H1 (cell line): ENCODE results near the gene UVSSA. TPM values are rescaled to one million over a fixed set of nuclear protein-coding genes. Genes with fewer than 3 reads are reported as not detected.

Experiments used
- CTCF ChIA-PET: fragments of 300-600 bp; sonication (Branson Sonifier 250); formaldehyde crosslinking; loops from one replicate; lab custom pipeline; 2021; ENCODE audit not compliant: partially characterized antibody; lab: Charles Lee
- POLR2A ChIA-PET: fragments of 300-600 bp; sonication (Branson Sonifier 250); formaldehyde crosslinking; loops from one replicate; lab custom pipeline; 2021; ENCODE audit warnings: inconsistent platforms; ENCODE audit not compliant: partially characterized antibody; lab: Charles Lee
- DNase-seq, 2 experiments: peaks; one replicate each; pipeline versions ENCODE4 v3.0.0 to v3.0.0-alpha.2; 2010 to 2022; ENCODE audit warnings: low spot score in 2 of 2, low read depth in 1 of 2, mixed read lengths in 1 of 2
- FAIRE-seq: peaks from 2 replicates; lab custom pipeline; 2011; peaks lifted over from hg19 to GRCh38; lab: Jason Lieb, UNC
- H2AFZ ChIP-seq: 2 replicates; pipeline ENCODE4 v1.8.1; 2012; ENCODE audit warnings: low read length, inconsistent platforms
- H2AK5ac ChIP-seq: 2 replicates; pipeline ENCODE4 v1.6.1; 2013; ENCODE audit warnings: low read depth, low read length
- H2BK120ac ChIP-seq: replicated peaks from 2 replicates; pipeline ENCODE3; 2013; ENCODE audit warnings: low read depth, low read length, inconsistent platforms
- H2BK12ac ChIP-seq: 2 replicates; pipeline ENCODE4 v1.6.1; 2013; ENCODE audit warnings: low read depth, low read length
- H2BK15ac ChIP-seq: 2 replicates; pipeline ENCODE4 v1.6.1; 2013; ENCODE audit warnings: low read length
- H2BK20ac ChIP-seq: 2 replicates; pipeline ENCODE4 v1.6.1; 2013; ENCODE audit warnings: low read length
- H2BK5ac ChIP-seq: 2 replicates; pipeline ENCODE4 v1.6.1; 2013; ENCODE audit warnings: low read depth, low read length
- H3K14ac ChIP-seq: 2 replicates; pipeline ENCODE4 v1.6.1; 2013; ENCODE audit warnings: inconsistent platforms; ENCODE audit not compliant: insufficient read length
- H3K18ac ChIP-seq: 2 replicates; pipeline ENCODE4 v1.6.1; 2013; ENCODE audit warnings: low read length; ENCODE audit errors: extremely low read depth
- H3K23ac ChIP-seq: 2 replicates; pipeline ENCODE4 v1.6.1; 2013; ENCODE audit warnings: inconsistent platforms; ENCODE audit not compliant: insufficient read length
- H3K23me2 ChIP-seq: 2 replicates; pipeline ENCODE4 v1.6.1; 2013; ENCODE audit warnings: low read depth, low read length
- H3K27ac ChIP-seq: 2 replicates; pipeline ENCODE4 v1.6.1; 2011; ENCODE audit warnings: low read depth, low read length, inconsistent platforms
- H3K27me3 ChIP-seq, 4 experiments: replicated peaks in 1 of 4; 1 replicate in 1 of 4; 2 replicates in 3 of 4; pipeline versions ENCODE4 v1.6.1 to v1.8.1; 2011 to 2013; ENCODE audit warnings: low read length in 3 of 4, mild to moderate bottlenecking in 3 of 4, inconsistent platforms in 2 of 4, mixed read lengths in 2 of 4, moderate library complexity in 1 of 4; ENCODE audit not compliant: control insufficient read depth in 3 of 4, insufficient read depth in 3 of 4; ENCODE audit errors: extremely low read depth in 1 of 4
- H3K36me3 ChIP-seq, 4 experiments: 2 replicates each; pipeline versions ENCODE4 v1.6.1 to v1.8.1; 2011 to 2013; ENCODE audit warnings: mild to moderate bottlenecking in 4 of 4, low read length in 3 of 4, moderate library complexity in 2 of 4, control low read depth in 1 of 4, inconsistent platforms in 1 of 4; ENCODE audit not compliant: insufficient read depth in 4 of 4, control insufficient read depth in 2 of 4
- H3K4ac ChIP-seq: replicated peaks from 2 replicates; pipeline ENCODE3; 2013; ENCODE audit warnings: low read length, low read depth, mixed read lengths, inconsistent platforms; ENCODE audit not compliant: insufficient read length
- H3K4me1 ChIP-seq, 4 experiments: replicated peaks in 1 of 4; 1 replicate in 1 of 4; 2 replicates in 3 of 4; pipeline versions ENCODE4 v1.6.1 to v1.8.1; 2011 to 2013; ENCODE audit warnings: low read length in 3 of 4, inconsistent platforms in 2 of 4, mixed read lengths in 1 of 4; ENCODE audit not compliant: insufficient read depth in 4 of 4, control insufficient read depth in 3 of 4
- H3K4me2 ChIP-seq, 2 experiments: 2 replicates each; pipeline versions ENCODE4 v1.6.1 to v1.8.1; 2011 to 2013; ENCODE audit warnings: low read depth in 2 of 2, low read length in 2 of 2, control low read depth in 1 of 2, inconsistent platforms in 1 of 2, mild to moderate bottlenecking in 1 of 2; ENCODE audit not compliant: insufficient read depth in 1 of 2
- H3K4me3 ChIP-seq, 4 experiments: fragments of 200-600, 300-600 bp in 1 of 4; sonication (generic), shearing (Covaris generic), sonication (Bioruptor Twin) in 1 of 4; 2 replicates each; pipeline versions ENCODE4 v1.5.1 to v1.8.1; 2011 to 2016; ENCODE audit warnings: low read length in 4 of 4, low read depth in 3 of 4, control low read depth in 2 of 4, inconsistent platforms in 2 of 4, mild to moderate bottlenecking in 2 of 4, mixed read lengths in 1 of 4, moderate library complexity in 1 of 4; ENCODE audit not compliant: insufficient read depth in 2 of 4; ENCODE audit errors: extremely low read depth in 1 of 4
- H3K56ac ChIP-seq: replicated peaks from 2 replicates; pipeline ENCODE3; 2013; ENCODE audit warnings: low read depth, mild to moderate bottlenecking, mixed read lengths, low read length, inconsistent platforms; ENCODE audit not compliant: insufficient read length
- H3K79me1 ChIP-seq: 2 replicates; pipeline ENCODE4 v1.6.1; 2013; ENCODE audit warnings: low read depth, low read length, control low read depth
- H3K79me2 ChIP-seq, 2 experiments: 2 replicates each; pipeline versions ENCODE4 v1.6.1 to v1.8.1; 2012 to 2013; ENCODE audit warnings: low read length in 2 of 2, mild to moderate bottlenecking in 2 of 2, inconsistent platforms in 1 of 2; ENCODE audit not compliant: insufficient read depth in 2 of 2, control insufficient read depth in 1 of 2
- H3K9ac ChIP-seq, 4 experiments: replicated peaks in 1 of 4; 1 replicate in 1 of 4; 2 replicates in 3 of 4; pipeline versions ENCODE4 v1.6.1 to v1.8.1; 2011 to 2013; ENCODE audit warnings: low read depth in 3 of 4, low read length in 3 of 4, control low read depth in 2 of 4, mild to moderate bottlenecking in 2 of 4, moderate library complexity in 2 of 4, inconsistent platforms in 1 of 4; ENCODE audit errors: extremely low read depth in 1 of 4
- H3K9me3 ChIP-seq, 2 experiments: 2 replicates each; pipeline versions ENCODE4 v1.6.1 to v1.8.1; 2012 to 2013; ENCODE audit warnings: mild to moderate bottlenecking in 2 of 2, moderate library complexity in 2 of 2, control low read depth in 1 of 2, inconsistent platforms in 1 of 2, low read depth in 1 of 2, low read length in 1 of 2, mixed read lengths in 1 of 2; ENCODE audit not compliant: insufficient read depth in 2 of 2
- H4K20me1 ChIP-seq, 2 experiments: replicated peaks in 1 of 2; 2 replicates each; pipeline versions ENCODE3 to v1.8.1; 2011 to 2013; ENCODE audit warnings: inconsistent platforms in 2 of 2, low read length in 2 of 2, mild to moderate bottlenecking in 1 of 2; ENCODE audit not compliant: insufficient read depth in 2 of 2, control insufficient read depth in 1 of 2
- H4K5ac ChIP-seq: 2 replicates; pipeline ENCODE4 v1.6.1; 2013; ENCODE audit warnings: low read length, low read depth, mixed read lengths, inconsistent platforms; ENCODE audit not compliant: insufficient read length
- H4K8ac ChIP-seq: 2 replicates; pipeline ENCODE4 v1.8.0; 2013; ENCODE audit warnings: mild to moderate bottlenecking, moderate library complexity, low read length, inconsistent platforms; ENCODE audit not compliant: insufficient read depth; ENCODE audit errors: extremely low read depth
- H4K91ac ChIP-seq: replicated peaks from 2 replicates; pipeline ENCODE3; 2013; ENCODE audit warnings: low read length, mixed read lengths, inconsistent platforms; ENCODE audit not compliant: insufficient read length
- BCL11A ChIP-seq, 2 experiments: IDR thresholded peaks; one replicate each; pipeline ENCODE4 v1.6.1; 2011; ENCODE audit warnings: low read depth in 2 of 2, low read length in 2 of 2, mild to moderate bottlenecking in 2 of 2
- CREB1 ChIP-seq: IDR thresholded peaks from 2 replicates; pipeline ENCODE4 v1.6.1; 2012; ENCODE audit warnings: inconsistent platforms
- CTCF ChIP-seq, 3 experiments: IDR thresholded peaks; 1 replicate in 2 of 3; 2 replicates in 1 of 3; pipeline versions ENCODE4 v1.5.1 to v1.6.1; 2011; ENCODE audit warnings: low read length in 3 of 3, mild to moderate bottlenecking in 3 of 3, inconsistent platforms in 2 of 3, low read depth in 1 of 3, moderate library complexity in 1 of 3; ENCODE audit not compliant: insufficient read depth in 1 of 3; ENCODE audit errors: control extremely low read depth in 1 of 3
- E2F6 ChIP-seq: IDR thresholded peaks from 2 replicates; pipeline ENCODE4 v1.6.1; 2012; ENCODE audit warnings: inconsistent platforms
- RAD21 ChIP-seq, 2 experiments: IDR thresholded peaks in 1 of 2; conservative IDR thresholded peaks in 1 of 2; 2 replicates each; pipeline ENCODE4 v1.6.1; 2011; ENCODE audit warnings: low read depth in 2 of 2, low read length in 2 of 2, improper control_type of control experiment in 1 of 2, inconsistent platforms in 1 of 2, mild to moderate bottlenecking in 1 of 2, moderate library complexity in 1 of 2
- RXRA ChIP-seq: IDR thresholded peaks from 2 replicates; pipeline ENCODE4 v1.6.1; 2011; ENCODE audit warnings: low read depth, mild to moderate bottlenecking, low read length, moderate library complexity; ENCODE audit not compliant: insufficient read depth
- SUZ12 ChIP-seq: fragments of 200-600 bp; sonication (generic); IDR thresholded peaks from 2 replicates; pipeline ENCODE4 v1.6.1; 2012; ENCODE audit warnings: mild to moderate bottlenecking, inconsistent platforms, low read length, moderate library complexity, mixed read lengths
- YY1 ChIP-seq: IDR thresholded peaks from 2 replicates; pipeline ENCODE4 v1.6.1; 2011; ENCODE audit warnings: low read depth, mild to moderate bottlenecking, low read length
- WGBS, 2 experiments: shearing (Covaris generic) in 1 of 2; methylation state at CpG; one replicate each; pipeline versions ENCODE4 v1.1.6 to v1.1.7; 2013 to 2015; ENCODE audit warnings: low lambda C conversion rate in 2 of 2, mixed read lengths in 2 of 2, inconsistent platforms in 1 of 2, low coverage in 1 of 2, missing lambda C conversion rate in 1 of 2; ENCODE audit not compliant: insufficient replicate concordance in 2 of 2, insufficient coverage in 1 of 2, insufficient read length in 1 of 2; ENCODE audit errors: extremely low coverage in 1 of 2, missing lambda C conversion rate in 1 of 2; 5-methylcytosine and 5-hydroxymethylcytosine counted together
- polyA plus RNA-seq, 7 experiments: library from polyadenylated mRNA; depleted of rRNA in 3 of 7; stranded (reverse) in 5 of 7; unstranded in 2 of 7; fragments of >200 nt in 5 of 7; fragments of 200-250 nt in 2 of 7; gene quantifications; 1 replicate in 5 of 7; 2 replicates in 1 of 7; 4 replicates in 1 of 7; pipeline versions ENCODE4 v1.2.1 to v1.2.3, GENCODE V29; 2011 to 2013; ENCODE audit warnings: missing spikeins in 2 of 7, mixed read lengths in 2 of 7
- total RNA-seq: library from RNA; stranded (reverse); fragmentation: NEBNext Ultra II Directional; extraction: Animal tissue kit (Norgen Biotek cat#: 25700); gene quantifications from 2 replicates; pipeline ENCODE4 v1.2.1, GENCODE V29; 2021

The UVSSA gene
- total and polyA plus RNA-seq, 2 of the 8 experiments (the other 6 are each of a cell fraction or from before 2014, with no cell fraction given): 14.5 to 19.4 TPM

GRCh38 chr4:1351854-1352566 is 5.0 kb downstream of the UVSSA start:
- Histone ChIP-seq H2BK12ac (no peak overlapping the region), H3K23me2 (peaks cover 5% of the 10 kb centered on the region; the same call in 1 of the 2 replicates), H2AFZ (no peak overlapping the region), H3K14ac (no peak overlapping the region), H3K4ac (no peak overlapping the region), H3K79me2 (peaks cover 0 to 5% of the 10 kb centered on the region in 2 experiments; a peak in 2 of 4 replicates), H3K79me1 (peaks cover 2% of the 10 kb centered on the region; the same call in 1 of the 2 replicates), H3K27ac (no peak overlapping the region), H4K91ac (no peak overlapping the region), H3K9ac (no peak overlapping the region), H3K56ac (no peak overlapping the region), H3K4me2 (no peak overlapping the region), H3K27me3 (no peaks in the 10 kb centered on the region), H2BK15ac (no peak overlapping the region), H2BK20ac (no peak overlapping the region), H3K4me3 (no peak overlapping the region), H2AK5ac (no peak overlapping the region), H2BK120ac (no peak overlapping the region), H4K8ac (no peak overlapping the region; the same call in 1 of the 2 replicates), H2BK5ac (no peak overlapping the region), H3K9me3 (no peaks in the 10 kb centered on the region), H3K4me1 (peaks cover 0 to 6% (median 2%) of the 10 kb centered on the region in 4 experiments; a peak in 2 of 7 replicates), H3K18ac (no peak overlapping the region), H3K36me3 (peaks cover 0 to 22% (median 5%) of the 10 kb centered on the region in 4 experiments; a peak in 4 of 8 replicates), H4K5ac (no peak overlapping the region), H4K20me1 (peaks cover 0 to 14% of the 10 kb centered on the region in 2 experiments), H3K23ac (no peak overlapping the region)
- WGBS, 2 experiments: 51% methylated on average over 24 of the region's 24 CpGs; no CpG with 5 or more reads in 1 of the 2 experiments
- POLR2A ChIA-PET: no interaction called here
- FAIRE-seq: peak; percentile 48
- CTCF ChIA-PET: interaction anchor here (0.6 to 6.1 kb wide), 16 partner anchors 9 to 1929 kb away, joined by 3 to 58 read pairs (median 3); partner anchors contain the start of gene SPON2
- peak; percentile 51 to 99 for DNase-seq
- TF ChIP-seq RXRA: no peak
- TF ChIP-seq E2F6: no peak
- TF ChIP-seq YY1: peak; percentile 55; the same call in 1 of the 2 replicates
- peak; percentile 66 to 78 for TF ChIP-seq RAD21 (IDR thresholded peaks at IDR 0.05 in 1 of 2, conservative IDR thresholded peaks at IDR 0.05 in 1 of 2; ENCODE audit: low read depth in 2 of 2, low read length in 2 of 2)
- TF ChIP-seq BCL11A (IDR thresholded peaks at IDR 0.05; ENCODE audit: low read depth in 2 of 2, low read length in 2 of 2): no peak
- no peak for TF ChIP-seq CREB1
- TF ChIP-seq SUZ12: no peak
- TF ChIP-seq CTCF (IDR thresholded peaks at IDR 0.05; ENCODE audit: control extremely low read depth in 1 of 3, insufficient read depth in 1 of 3, low read depth in 1 of 3, low read length in 3 of 3): peak in 2 of 3 experiments; percentile 88 to 98; a peak in 3 of 4 replicates
